GM23338 (cell line): Measurements from ENCODE around the gene MGRN1. TPM values are rescaled to one million over a fixed set of nuclear protein-coding genes. Genes with fewer than 3 reads are reported as not detected.

Experiments
- ATAC-seq: fragments of 200-7000 bp; cut with Tn5 transposase; 3 replicates; pipeline ENCODE4 v1.9.1; 2020
- DNase-seq: peaks from one replicate; pipeline ENCODE4 v3.0.0-alpha.2; 2015; ENCODE audit warnings: low spot score
- H2AFZ ChIP-seq: fragments of 200-600 bp; sonication (generic); 2 replicates; pipeline ENCODE4 v1.8.0; 2016; ENCODE audit warnings: antibody characterized with exemption, mild to moderate bottlenecking, moderate library complexity
- H3F3A ChIP-seq: fragments of 200-600 bp; sonication (generic); replicated peaks from 2 replicates; pipeline ENCODE4 v1.8.0; 2017; ENCODE audit warnings: antibody characterized with exemption, mixed run types, low read depth
- H3K27ac ChIP-seq: fragments of 200-600 bp; sonication (generic); 2 replicates; pipeline ENCODE4 v1.6.1; 2016; ENCODE audit warnings: low read depth
- H3K27me3 ChIP-seq: fragments of 200-600 bp; sonication (generic); 2 replicates; pipeline ENCODE4 v1.8.0; 2016; ENCODE audit warnings: mild to moderate bottlenecking, mixed run types, moderate library complexity; ENCODE audit not compliant: insufficient read depth
- H3K36me3 ChIP-seq: fragments of 200-600 bp; sonication (generic); 2 replicates; pipeline ENCODE4 v1.8.0; 2016; ENCODE audit warnings: mild to moderate bottlenecking; ENCODE audit not compliant: insufficient read depth
- H3K4me1 ChIP-seq: fragments of 200-600 bp; sonication (generic); 2 replicates; pipeline ENCODE4 v1.8.0; 2016; ENCODE audit warnings: mild to moderate bottlenecking, moderate library complexity; ENCODE audit not compliant: insufficient read depth
- H3K4me2 ChIP-seq: fragments of 200-600 bp; sonication (generic); 2 replicates; pipeline ENCODE4 v1.7.1; 2017; ENCODE audit warnings: mixed run types
- H3K4me3 ChIP-seq: fragments of 200-600 bp; sonication (generic); 2 replicates; pipeline ENCODE4 v1.6.1; 2016; ENCODE audit warnings: mixed run types
- H3K79me2 ChIP-seq: fragments of 200-600 bp; sonication (generic); replicated peaks from 2 replicates; pipeline ENCODE4 v1.8.0; 2017; ENCODE audit warnings: mild to moderate bottlenecking; ENCODE audit not compliant: insufficient read depth
- H3K9me2 ChIP-seq: fragments of 200-600 bp; sonication (generic); 2 replicates; pipeline ENCODE4 v1.8.0; 2017; ENCODE audit not compliant: insufficient read depth
- H4K20me1 ChIP-seq: fragments of 200-600 bp; sonication (generic); replicated peaks from 2 replicates; pipeline ENCODE4 v1.8.0; 2017; ENCODE audit warnings: mild to moderate bottlenecking; ENCODE audit not compliant: insufficient read depth
- H3K27ac Mint-ChIP-seq: 2 replicates; pipeline ENCODE4 v1.8.0; 2020; ENCODE audit warnings: inconsistent platforms, mild to moderate bottlenecking, moderate library complexity, mixed read lengths
- H3K27me3 Mint-ChIP-seq: 3 replicates; pipeline ENCODE4 v1.8.0; 2022; ENCODE audit warnings: low read depth, mild to moderate bottlenecking, moderate library complexity, mixed read lengths, inconsistent platforms; ENCODE audit not compliant: insufficient read depth, poor library complexity
- H3K36me3 Mint-ChIP-seq: 3 replicates; pipeline ENCODE4 v1.8.0; 2021; ENCODE audit warnings: low read depth, mild to moderate bottlenecking, inconsistent platforms, moderate library complexity, mixed read lengths
- H3K4me1 Mint-ChIP-seq: 3 replicates; pipeline ENCODE4 v1.8.0; 2020; ENCODE audit warnings: mild to moderate bottlenecking, inconsistent platforms, mixed read lengths
- H3K4me3 Mint-ChIP-seq: 3 replicates; pipeline ENCODE4 v1.8.0; 2021; ENCODE audit warnings: moderate library complexity, mild to moderate bottlenecking, inconsistent platforms, mixed read lengths
- H3K9me3 Mint-ChIP-seq: 3 replicates; pipeline ENCODE4 v1.8.0; 2020; ENCODE audit warnings: moderate library complexity, mild to moderate bottlenecking, inconsistent platforms, mixed read lengths
- ETS1 ChIP-seq: IDR thresholded peaks from 2 replicates; pipeline ENCODE4 v1.6.1; 2016; ENCODE audit warnings: antibody characterized with exemption
- EZH2 ChIP-seq: fragments of 200-600 bp; sonication (generic); IDR thresholded peaks from one replicate; pipeline ENCODE4 v1.8.0; 2017; ENCODE audit warnings: antibody characterized with exemption, mild to moderate bottlenecking, low read depth; ENCODE audit not compliant: unreplicated experiment
- NANOG ChIP-seq: IDR thresholded peaks from 2 replicates; pipeline ENCODE4 v1.6.1; 2016; ENCODE audit warnings: antibody characterized with exemption, borderline replicate concordance
- POLR2AphosphoS5 ChIP-seq: IDR thresholded peaks from 2 replicates; pipeline ENCODE4 v1.6.1; 2016; ENCODE audit warnings: antibody characterized with exemption, low read depth
- REST ChIP-seq: IDR thresholded peaks from one replicate; pipeline ENCODE4 v1.6.1; 2018; ENCODE audit warnings: antibody characterized with exemption; ENCODE audit not compliant: unreplicated experiment
- ZNF114 ChIP-seq: fragments of 250-450 bp; sonication (Bioruptor Pico); IDR thresholded peaks from 2 replicates; pipeline ENCODE4 v1.5.0; 2020; ENCODE audit warnings: mild to moderate bottlenecking, moderate library complexity
- ZNF331 ChIP-seq: fragments of 250-450 bp; sonication (Bioruptor Pico); IDR thresholded peaks from 2 replicates; pipeline ENCODE4 v1.5.0; 2020; ENCODE audit warnings: low read depth, mild to moderate bottlenecking, moderate library complexity
- polyA plus RNA-seq: library from polyadenylated mRNA; unstranded; fragments of >200 nt; fragmentation: Nextera tagmentation; extraction: Ambion mirVana; gene quantifications from 2 replicates; pipeline ENCODE4 v1.2.1, GENCODE V29; 2016
- total RNA-seq: library from RNA; depleted of rRNA; stranded (reverse); fragments of >200 nt; shearing (Covaris generic); gene quantifications from 2 replicates; pipeline ENCODE4 v1.2.3, GENCODE V29; 2014

Gene MGRN1
- total and polyA plus RNA-seq, 2 experiments from 2014 or later = 13.1 to 71.8 TPM

GRCh38 chr16:4723071-4723767 is 98.6 kb downstream of the MGRN1 start (continued):
- TF ChIP-seq ZNF114 (no peak), POLR2AphosphoS5 (no peak)

DNA sequence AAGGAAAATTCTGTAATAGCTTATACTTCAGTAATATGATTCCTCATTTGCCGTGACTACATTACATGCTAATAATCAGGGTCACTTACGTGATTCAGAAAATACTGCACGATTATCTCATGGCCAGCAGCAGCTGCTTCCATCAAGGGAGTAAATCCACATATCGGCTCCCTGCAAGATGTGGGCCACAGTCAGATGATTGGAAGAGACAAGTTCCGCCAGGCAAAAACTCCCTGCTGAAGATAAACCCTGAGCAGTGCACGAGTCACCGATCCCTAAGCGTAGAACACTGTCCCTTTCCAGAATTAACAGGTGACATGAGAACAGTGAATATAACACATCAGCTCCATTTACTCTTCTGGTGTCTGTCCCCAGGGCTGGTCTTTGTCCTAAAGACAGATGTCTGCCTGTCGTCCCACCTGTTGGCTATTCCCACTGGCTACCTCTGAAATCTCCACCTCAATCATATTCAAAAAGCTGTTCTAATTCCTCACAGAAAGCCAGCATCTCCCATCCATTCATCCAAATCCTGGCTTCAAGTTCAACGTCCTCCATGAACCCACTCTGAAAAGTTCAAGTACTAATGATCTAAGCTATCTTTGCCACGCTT is 100.1 kb downstream of the MGRN1 start:
- Mint-ChIP-seq H3K9me3 (no peaks in the 10 kb centered on the region; the same call in 2 of the 3 replicates), H3K36me3 (peaks cover 43% of the 10 kb centered on the region), H3K4me3 (no peak overlapping the region), H3K27ac (no peak overlapping the region), H3K4me1 (no peaks in the 10 kb centered on the region), H3K27me3 (peaks cover 3% of the 10 kb centered on the region)
- no peak overlapping the region for H3K4me3 ChIP-seq
- H3F3A ChIP-seq = 0 out of 2 replicates have a peak, but pooled peaks cover 8% of the 10 kb centered on the region
- no peaks in the 10 kb centered on the region for H3K4me1 ChIP-seq
- H2AFZ ChIP-seq = no peak overlapping the region
- ATAC-seq = no peak
- peak overlapping the region; percentile 69 for H3K27ac ChIP-seq
- no peak for DNase-seq
- peaks cover 17% of the 10 kb centered on the region for H3K36me3 ChIP-seq
- no peaks in the 10 kb centered on the region for H3K27me3 ChIP-seq
- no peak for TF ChIP-seq ZNF331 (CRISPR knock-in tag)
- no peak overlapping the region for H3K4me2 ChIP-seq
- H3K9me2 ChIP-seq = no peaks in the 10 kb centered on the region
- peaks cover 13% of the 10 kb centered on the region; the same call in 1 of the 2 replicates for H3K79me2 ChIP-seq
- H4K20me1 ChIP-seq = 0 out of 2 replicates have a peak, but pooled peaks cover 3% of the 10 kb centered on the region

GRCh38 chr16:4726616-4727015 is 102.0 kb downstream of the MGRN1 start:
- no peak overlapping the region for H3K27ac Mint-ChIP-seq
- no peak for DNase-seq
- no peak for TF ChIP-seq REST
- no peak for TF ChIP-seq ZNF114
- no peak for TF ChIP-seq POLR2AphosphoS5
- TF ChIP-seq ZNF331 (CRISPR knock-in tag) = no peak
- no peak for TF ChIP-seq ETS1
- no peak for TF ChIP-seq EZH2
- TF ChIP-seq NANOG = no peak

More at GRCh38 chr16:4726616-4727015, 102.0 kb downstream of the MGRN1 start:
- Mint-ChIP-seq H3K9me3 (no peaks in the 10 kb centered on the region; the same call in 2 of the 3 replicates), H3K36me3 (peaks cover 54% of the 10 kb centered on the region), H3K4me3 (no peak overlapping the region), H3K27me3 (peaks cover 3% of the 10 kb centered on the region), H3K4me1 (no peaks in the 10 kb centered on the region)
- H4K20me1 ChIP-seq = peaks cover 3% of the 10 kb centered on the region
- no peak overlapping the region for H3K4me2 ChIP-seq
- H3K4me3 ChIP-seq = no peak overlapping the region
- H3K27me3 ChIP-seq = no peaks in the 10 kb centered on the region
- no peak overlapping the region for H2AFZ ChIP-seq
- peaks cover 17% of the 10 kb centered on the region for H3K36me3 ChIP-seq
- H3K4me1 ChIP-seq = no peaks in the 10 kb centered on the region
- no peaks in the 10 kb centered on the region for H3K9me2 ChIP-seq
- 0 out of 2 replicates have a peak, but pooled peaks cover 12% of the 10 kb centered on the region for H3F3A ChIP-seq
- peaks cover 31% of the 10 kb centered on the region for H3K79me2 ChIP-seq
- no peak overlapping the region for H3K27ac ChIP-seq
- ATAC-seq = no peak
